Measurements from ENCODE around the gene HRH3.

DNA sequence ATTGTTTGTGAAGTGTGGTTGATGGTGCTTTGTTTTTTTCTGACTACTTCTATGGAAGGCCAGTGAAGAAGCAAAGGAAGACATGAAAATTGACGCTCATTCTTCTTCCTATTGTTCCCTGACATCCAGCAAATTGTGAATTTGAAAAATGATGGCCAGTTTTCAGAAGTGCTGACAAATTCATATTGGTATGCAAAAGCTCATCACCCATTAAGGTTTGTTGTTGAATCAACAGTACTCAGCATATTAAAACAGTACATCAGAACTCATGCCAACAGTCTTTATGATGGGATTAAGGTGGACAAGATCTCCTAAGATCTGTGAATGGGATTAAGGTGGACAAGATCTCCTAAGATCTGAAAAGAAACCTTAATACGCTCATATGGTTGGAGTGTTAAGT lies 38.3 kb downstream of the HRH3 start:
- TF ChIP-seq SP7 (tag by site-specific recombination; IDR thresholded peaks at IDR 0.05) (no peak), ZNF292 (tag by site-specific recombination; IDR thresholded peaks at IDR 0.05; ENCODE audit: borderline replicate concordance, low read depth) (no peak), YY1 (tag by site-specific recombination; IDR thresholded peaks at IDR 0.05) (no peak), ZFP37 (tag by site-specific recombination; IDR thresholded peaks at IDR 0.05) (no peak), ZNF274 (IDR thresholded peaks at IDR 0.05; ENCODE audit: low read length) (no peak), ZNF274 (tag by site-specific recombination; IDR thresholded peaks at IDR 0.05; ENCODE audit: borderline replicate concordance) (no peak), PRDM1 (tag by site-specific recombination; IDR thresholded peaks at IDR 0.05) (no peak)
- TF ChIP-seq, protein P1, sequence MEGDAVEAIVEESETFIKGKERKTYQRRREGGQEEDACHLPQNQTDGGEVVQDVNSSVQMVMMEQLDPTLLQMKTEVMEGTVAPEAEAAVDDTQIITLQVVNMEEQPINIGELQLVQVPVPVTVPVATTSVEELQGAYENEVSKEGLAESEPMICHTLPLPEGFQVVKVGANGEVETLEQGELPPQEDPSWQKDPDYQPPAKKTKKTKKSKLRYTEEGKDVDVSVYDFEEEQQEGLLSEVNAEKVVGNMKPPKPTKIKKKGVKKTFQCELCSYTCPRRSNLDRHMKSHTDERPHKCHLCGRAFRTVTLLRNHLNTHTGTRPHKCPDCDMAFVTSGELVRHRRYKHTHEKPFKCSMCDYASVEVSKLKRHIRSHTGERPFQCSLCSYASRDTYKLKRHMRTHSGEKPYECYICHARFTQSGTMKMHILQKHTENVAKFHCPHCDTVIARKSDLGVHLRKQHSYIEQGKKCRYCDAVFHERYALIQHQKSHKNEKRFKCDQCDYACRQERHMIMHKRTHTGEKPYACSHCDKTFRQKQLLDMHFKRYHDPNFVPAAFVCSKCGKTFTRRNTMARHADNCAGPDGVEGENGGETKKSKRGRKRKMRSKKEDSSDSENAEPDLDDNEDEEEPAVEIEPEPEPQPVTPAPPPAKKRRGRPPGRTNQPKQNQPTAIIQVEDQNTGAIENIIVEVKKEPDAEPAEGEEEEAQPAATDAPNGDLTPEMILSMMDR (tag by site-specific recombination; IDR thresholded peaks at IDR 0.05), result no peak

Data from HEK293 (cell line).